HepG2 (cell line): Measurements from ENCODE around the gene TBCEL. TPM values are rescaled to one million over a fixed set of nuclear protein-coding genes. Genes with fewer than 3 reads are reported as not detected.

ENCODE experiments used
- ATAC-seq: fragments of 200-7000 bp; cut with Tn5 transposase; 3 replicates; pipeline ENCODE4 v1.9.1; 2020; ENCODE audit warnings: mild to moderate bottlenecking, moderate library complexity
- BruUV-seq: library from RNA; stranded (reverse); fragments of 400-500 nt; replicated peaks from 2 replicates; lab custom pipeline; 2021; lab: Mats Ljungman, UMichigan
- CTCF ChIA-PET: fragments of 300-600 bp; formaldehyde crosslinking; extraction: SDS; loops from one replicate; lab custom pipeline; 2021; ENCODE audit warnings: low total read pairs, inconsistent platforms, low intra/inter-chr PET ratio; lab: Yijun Ruan, JAX
- POLR2A ChIA-PET: fragments of 350-600 bp; sonication (Branson Sonifier 250); formaldehyde crosslinking; loops from one replicate; lab custom pipeline; 2020; ENCODE audit warnings: antibody characterized with exemption, inconsistent platforms; lab: Yijun Ruan, JAX
- DNase-seq: peaks from one replicate; pipeline ENCODE4 v3.0.0-alpha.2; 2015; ENCODE audit warnings: low spot score
- FAIRE-seq: peaks from 3 replicates; lab custom pipeline; 2011; peaks lifted over from hg19 to GRCh38; lab: Jason Lieb, UNC
- H2AFZ ChIP-seq: one replicate; pipeline ENCODE4 v1.6.1; 2011; ENCODE audit warnings: low read length, inconsistent platforms
- H3K27ac ChIP-seq: fragments of 300-600 bp; 3 replicates; pipeline ENCODE4 v1.8.0; 2011; ENCODE audit warnings: mixed run types, mild to moderate bottlenecking, mixed read lengths, low read length, inconsistent platforms; ENCODE audit not compliant: insufficient read depth; ENCODE audit errors: extremely low read length
- H3K27me3 ChIP-seq, 2 experiments: fragments of 200-600 bp in 1 of 2; 2 replicates in 1 of 2; 3 replicates in 1 of 2; pipeline versions ENCODE4 v1.6.0 to v1.8.0; 2011; ENCODE audit warnings: low read length in 2 of 2, mild to moderate bottlenecking in 2 of 2, moderate library complexity in 2 of 2, inconsistent platforms in 1 of 2; ENCODE audit not compliant: insufficient read depth in 2 of 2, control insufficient read depth in 1 of 2
- H3K36me3 ChIP-seq, 2 experiments: fragments of 200-600 bp in 1 of 2; replicated peaks in 1 of 2; 2 replicates in 1 of 2; 3 replicates in 1 of 2; pipeline versions ENCODE4 v1.5.1 to v1.8.0; 2011; ENCODE audit warnings: low read length in 2 of 2, inconsistent platforms in 1 of 2; ENCODE audit not compliant: insufficient read depth in 2 of 2, control insufficient read depth in 1 of 2
- H3K4me1 ChIP-seq: 2 replicates; pipeline ENCODE4 v1.5.1; 2012; ENCODE audit warnings: low read length, inconsistent platforms; ENCODE audit not compliant: insufficient read depth
- H3K4me2 ChIP-seq: 2 replicates; pipeline ENCODE4 v1.6.0; 2011; ENCODE audit warnings: low read depth, low read length, inconsistent platforms
- H3K4me3 ChIP-seq, 3 experiments: fragments of 200-600 bp in 1 of 3; sonication (generic), shearing (Covaris generic) in 1 of 3; replicated peaks in 1 of 3; 2 replicates each; pipeline ENCODE4 v1.5.1; 2011 to 2016; ENCODE audit warnings: low read length in 3 of 3, inconsistent platforms in 2 of 3, low read depth in 2 of 3, mild to moderate bottlenecking in 2 of 3, control low read depth in 1 of 3, mixed read lengths in 1 of 3; ENCODE audit not compliant: insufficient read depth in 1 of 3
- H3K79me2 ChIP-seq: one replicate; pipeline ENCODE4 v1.6.1; 2011; ENCODE audit warnings: low read length, inconsistent platforms; ENCODE audit not compliant: insufficient read depth
- H3K9ac ChIP-seq: 2 replicates; pipeline ENCODE4 v1.6.0; 2011; ENCODE audit warnings: mild to moderate bottlenecking, low read depth, low read length, inconsistent platforms; ENCODE audit not compliant: insufficient read depth
- H3K9me3 ChIP-seq: 2 replicates; pipeline ENCODE4 v1.5.1; 2012; ENCODE audit warnings: mild to moderate bottlenecking, low read length
- H4K20me1 ChIP-seq: 2 replicates; pipeline ENCODE4 v1.6.0; 2011; ENCODE audit warnings: inconsistent platforms, mild to moderate bottlenecking, low read length, moderate library complexity; ENCODE audit not compliant: insufficient read depth
- ATF7-NPFF ChIP-seq: sonication (generic); formaldehyde crosslinking; IDR thresholded peaks from 2 replicates; pipeline ENCODE4 v1.8.1; 2023; ENCODE audit warnings: mild to moderate bottlenecking, low read depth, missing genetic modification reagents, moderate library complexity
- ATRX ChIP-seq: sonication (generic); formaldehyde crosslinking; IDR thresholded peaks from 2 replicates; pipeline ENCODE4 v1.4.0; 2020; ENCODE audit warnings: missing genetic modification reagents, borderline replicate concordance
- BCL3 ChIP-seq: sonication (generic); formaldehyde crosslinking; IDR thresholded peaks from 2 replicates; pipeline ENCODE4 v1.5.1; 2020; ENCODE audit warnings: mild to moderate bottlenecking, missing genetic modification reagents, moderate library complexity
- GTF2F1 ChIP-seq: fragments of 150-350 bp; IDR thresholded peaks from 2 replicates; pipeline ENCODE4 v1.6.1; 2014; ENCODE audit warnings: low read length
- MAX ChIP-seq: IDR thresholded peaks from 2 replicates; pipeline ENCODE4 v1.6.1; 2012; ENCODE audit warnings: inconsistent platforms
- MED13 ChIP-seq: sonication (generic); formaldehyde crosslinking; IDR thresholded peaks from 2 replicates; pipeline ENCODE4 v1.5.0; 2020; ENCODE audit warnings: missing genetic modification reagents
- NFATC3 ChIP-seq: sonication (generic); formaldehyde crosslinking; IDR thresholded peaks from 2 replicates; pipeline ENCODE4 v1.5.1; 2020; ENCODE audit warnings: mild to moderate bottlenecking, missing genetic modification reagents
- RARA ChIP-seq: IDR thresholded peaks from 2 replicates; pipeline ENCODE4 v1.6.1; 2016; ENCODE audit warnings: missing genetic modification reagents, missing compliant biosample characterization
- RBAK ChIP-seq: sonication (generic); formaldehyde crosslinking; IDR thresholded peaks from 2 replicates; pipeline ENCODE4 v1.5.1; 2020; ENCODE audit warnings: mild to moderate bottlenecking, missing genetic modification reagents
- TERF1 ChIP-seq: sonication (generic); formaldehyde crosslinking; IDR thresholded peaks from 2 replicates; pipeline ENCODE4 v1.8.0; 2022; ENCODE audit warnings: mild to moderate bottlenecking, missing genetic modification reagents, moderate library complexity
- THRA ChIP-seq: sonication (generic); formaldehyde crosslinking; IDR thresholded peaks from 2 replicates; pipeline ENCODE4 v1.4.0; 2020; ENCODE audit warnings: missing genetic modification reagents, borderline replicate concordance
- ZBTB8A ChIP-seq: sonication (generic); formaldehyde crosslinking; IDR thresholded peaks from 2 replicates; pipeline ENCODE4 v1.4.0; 2020; ENCODE audit warnings: mild to moderate bottlenecking, low read depth, missing genetic modification reagents, borderline replicate concordance
- ZNF180 ChIP-seq: sonication (generic); formaldehyde crosslinking; IDR thresholded peaks from 2 replicates; pipeline ENCODE4 v1.4.0; 2020; ENCODE audit warnings: low read depth, missing genetic modification reagents, borderline replicate concordance
- ZNF460 ChIP-seq: sonication (generic); formaldehyde crosslinking; IDR thresholded peaks from 2 replicates; pipeline ENCODE4 v1.5.1; 2020; ENCODE audit warnings: missing genetic modification reagents, mild to moderate bottlenecking, borderline replicate concordance
- ZNF572 ChIP-seq: sonication (generic); formaldehyde crosslinking; IDR thresholded peaks from 2 replicates; pipeline ENCODE4 v1.5.1; 2020; ENCODE audit warnings: mild to moderate bottlenecking, missing genetic modification reagents
- ZUFSP ChIP-seq: sonication (generic); formaldehyde crosslinking; IDR thresholded peaks from 2 replicates; pipeline ENCODE4 v1.9.0; 2021; ENCODE audit warnings: missing genetic modification reagents, mild to moderate bottlenecking, borderline replicate concordance
- WGBS: methylation state at CpG from one replicate; pipeline ENCODE4 v1.1.6; 2017; ENCODE audit warnings: low lambda C conversion rate; 5-methylcytosine and 5-hydroxymethylcytosine counted together
- in situ Hi-C: cut with HindIII; loops from 2 replicates; pipeline ENCODE4 v1.10.0; 2017; ENCODE audit warnings: low pct_unique_long_range_greater_than_20kb; ENCODE audit not compliant: extremely low pct_ligation_motif_present
- intact Hi-C: fragments of 100-400 bp; cut with micrococcal nuclease; formaldehyde crosslinking; loops from one replicate; pipeline ENCODE4 v1.10.0; 2022; ENCODE audit not compliant: unreplicated experiment
- polyA plus RNA-seq, 8 experiments: library from polyadenylated mRNA; depleted of rRNA in 3 of 8; stranded (reverse) in 7 of 8; unstranded in 1 of 8; fragments of >200 nt; fragmentation: Illumina TruSeq in 4 of 8; extraction: Trizol in 4 of 8; gene quantifications; 2 replicates each; pipeline versions ENCODE4 v1.2.1 to v1.2.3, GENCODE V29; 2011 to 2016; ENCODE audit warnings: low read depth in 4 of 8, missing spikeins in 1 of 8, mixed read lengths in 1 of 8; ENCODE audit not compliant: insufficient read depth in 1 of 8
- total RNA-seq, 5 experiments: library from RNA; depleted of rRNA; stranded (reverse); fragments of >200 nt; fragmentation: Illumina TruSeq; extraction: Trizol; gene quantifications; 2 replicates each; pipeline ENCODE4 v1.2.3, GENCODE V29; 2016; ENCODE audit warnings: low read depth in 1 of 5

The TBCEL gene
- total and polyA plus RNA-seq, 2 of the 13 experiments (the other 11 are each of a cell fraction or from before 2014, with no cell fraction given) = 6.1 to 12.5 TPM

GRCh38 chr11:121066623-121067022, 42.7 kb downstream of the TBCEL start:
- in situ Hi-C loops (no loop called here), intact Hi-C loops (no loop called here)
- FAIRE-seq (no peak), DNase-seq (no peak), ATAC-seq (no peak)
- H3K9ac ChIP-seq = no peak overlapping the region
- ChIA-PET POLR2A (interaction anchor here (1.2 to 2.6 kb wide), 4 partner anchors 15 to 226 kb away, joined by 4 to 15 read pairs (median 6); partner anchors contain the start of genes SC5D and TBCEL), CTCF (no interaction called here)
- H4K20me1 ChIP-seq = no peaks in the 10 kb centered on the region
- H3K9me3 ChIP-seq = no peaks in the 10 kb centered on the region
- no peak overlapping the region for H2AFZ ChIP-seq
- WGBS = 91% methylated on average over 3 of the region's 3 CpGs
- H3K4me3 ChIP-seq = no peak overlapping the region
- H3K36me3 ChIP-seq = no peaks in the 10 kb centered on the region
- TF ChIP-seq ZNF460 (CRISPR knock-in tag) (no peak), ZUFSP (CRISPR knock-in tag) (no peak), RBAK (CRISPR knock-in tag) (no peak), TERF1 (no peak), MAX (no peak), ZNF572 (CRISPR knock-in tag) (no peak), ATF7-NPFF (CRISPR knock-in tag) (no peak), THRA (CRISPR knock-in tag) (no peak), ZNF180 (no peak), ZBTB8A (CRISPR knock-in tag) (no peak), BCL3 (CRISPR knock-in tag) (no peak), NFATC3 (CRISPR knock-in tag) (no peak), ATRX (CRISPR knock-in tag) (no peak), GTF2F1 (no peak), MED13 (CRISPR knock-in tag) (no peak), RARA (CRISPR knock-in tag) (no peak)
- BruUV-seq = no TSS peak
- no peaks in the 10 kb centered on the region for H3K79me2 ChIP-seq
- H3K27me3 ChIP-seq = no peaks in the 10 kb centered on the region
- H3K4me2 ChIP-seq = peak overlapping the region; percentile 51; the same call in 1 of the 2 replicates
- H3K27ac ChIP-seq = peak overlapping the region; percentile 98
- peaks cover 55% of the 10 kb centered on the region for H3K4me1 ChIP-seq
